Fibroblast of peridontal ligament (primary cell): Measurements from ENCODE around the gene BOLA3.
"Not testable (repeated sequence)": the region's sequence is repeated elsewhere in the genome, so short reads cannot be mapped to it uniquely, and the experiment has no call there.

ENCODE experiments used
- DNase-seq: peaks from one replicate; pipeline ENCODE4 v3.0.0-alpha.2; 2010; ENCODE audit errors: extremely low read depth

BOLA3 gene

GRCh38 chr2:74149247-74149525, 1.5 kb upstream of the BOLA3 start:
- no peak for DNase-seq

GRCh38 chr2:74148457-74149246, 940 bp upstream of the BOLA3 start:
- DNase-seq = no peak

DNA sequence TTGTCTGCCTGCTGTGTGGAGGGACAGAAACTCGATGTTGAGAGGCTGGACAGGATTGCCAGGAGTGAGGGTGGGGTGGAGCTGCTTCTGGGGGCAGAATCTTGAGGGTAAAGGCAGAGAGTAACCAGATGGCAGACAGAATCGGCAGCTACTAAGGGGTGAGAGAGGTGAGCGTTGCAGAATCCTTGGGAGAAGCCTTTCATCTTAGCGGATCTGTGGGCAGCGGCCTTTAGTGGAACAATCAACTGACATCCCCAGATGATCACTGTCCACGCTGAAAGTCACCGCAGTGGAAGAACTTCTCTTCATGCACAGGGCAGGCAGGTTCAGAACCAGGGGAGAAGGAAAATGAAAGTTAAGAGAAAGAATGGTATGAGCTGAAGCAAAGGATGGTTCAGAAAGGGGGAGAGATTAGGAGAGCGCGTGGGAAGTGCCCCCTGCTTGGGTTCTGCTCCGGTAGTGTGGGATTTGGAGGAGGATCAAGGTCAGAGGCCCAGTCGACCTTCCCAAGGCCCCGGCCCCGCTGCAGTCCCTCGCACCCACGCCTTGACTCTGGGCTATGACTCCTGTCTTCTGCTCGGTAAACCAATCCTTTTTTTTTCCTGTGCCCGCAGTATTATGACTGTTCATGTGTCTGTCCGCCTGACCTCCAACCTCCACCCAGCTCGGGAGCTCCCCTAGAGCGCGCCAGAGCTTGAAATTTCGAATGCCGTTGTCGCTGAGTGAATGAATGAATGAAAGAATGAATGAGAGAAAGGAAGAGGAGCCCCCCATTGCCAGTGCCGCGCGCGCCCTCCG, 584 bp downstream of the BOLA3 start:
- peak; percentile 31 for DNase-seq

- DNase-seq = no peak
These were observed 5.4 kb downstream of the BOLA3 start for GRCh38 chr2:74142340-74142739.

DNA sequence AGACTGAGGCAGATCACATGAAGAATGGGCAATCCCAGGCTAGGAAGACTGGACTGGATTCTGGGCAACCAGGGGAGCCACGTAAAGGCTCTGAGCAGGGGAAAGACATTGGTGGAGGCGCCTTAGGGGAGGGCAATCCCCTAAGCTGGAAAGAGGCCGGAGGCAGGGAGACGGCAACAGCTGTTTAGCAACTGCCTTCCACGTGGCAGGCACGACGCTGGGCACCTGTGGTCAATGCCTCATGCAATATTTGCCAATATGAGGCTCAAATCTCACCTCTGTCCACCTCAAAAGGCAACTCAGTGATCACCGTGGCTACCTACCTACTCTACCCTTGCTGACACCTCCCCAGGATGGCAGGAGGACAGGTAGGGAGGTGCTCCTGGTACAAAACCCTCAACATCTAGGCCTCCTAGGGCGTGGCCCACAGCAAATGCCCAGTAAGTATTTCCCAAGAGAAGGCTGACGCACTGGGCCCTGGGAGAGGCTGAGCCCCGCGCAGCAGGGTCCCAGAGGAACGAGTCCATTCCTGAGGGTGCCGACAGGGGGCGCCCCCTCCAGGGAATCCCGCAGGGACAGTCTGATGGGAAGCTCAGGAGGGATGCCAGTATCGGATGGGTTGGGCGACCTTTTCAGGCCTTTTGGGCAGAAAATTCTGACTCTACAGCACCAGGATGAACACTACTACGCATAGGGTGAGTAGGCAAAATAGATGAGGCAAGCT, 8.9 kb downstream of the BOLA3 start:
- DNase-seq = no peak

- DNase-seq = no peak
These were observed 9.8 kb downstream of the BOLA3 start for GRCh38 chr2:74137651-74138599.

DNA sequence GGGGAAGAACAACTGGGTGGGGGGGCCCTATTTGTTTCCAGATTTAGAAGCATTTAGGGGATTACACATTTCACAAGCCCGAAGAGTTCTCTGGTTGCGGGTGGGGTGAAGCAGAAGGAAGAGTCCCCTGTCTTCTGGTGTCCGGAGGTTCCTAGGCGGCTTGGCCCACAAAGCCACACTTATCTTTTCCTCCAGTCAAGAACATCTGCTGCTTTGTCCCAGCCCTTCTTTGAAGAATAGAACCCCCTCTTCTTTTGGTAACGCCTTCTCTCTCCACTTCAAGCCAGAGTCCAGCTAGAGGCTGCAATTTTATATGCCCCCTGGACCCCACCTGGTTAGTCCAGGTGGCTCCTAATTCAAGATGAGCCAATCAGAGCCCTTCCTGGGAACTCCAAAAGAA, 15.8 kb downstream of the BOLA3 start:
- DNase-seq = no peak

GRCh38 chr2:74130211-74130995, 17.3 kb downstream of the BOLA3 start:
- no peak for DNase-seq

DNA sequence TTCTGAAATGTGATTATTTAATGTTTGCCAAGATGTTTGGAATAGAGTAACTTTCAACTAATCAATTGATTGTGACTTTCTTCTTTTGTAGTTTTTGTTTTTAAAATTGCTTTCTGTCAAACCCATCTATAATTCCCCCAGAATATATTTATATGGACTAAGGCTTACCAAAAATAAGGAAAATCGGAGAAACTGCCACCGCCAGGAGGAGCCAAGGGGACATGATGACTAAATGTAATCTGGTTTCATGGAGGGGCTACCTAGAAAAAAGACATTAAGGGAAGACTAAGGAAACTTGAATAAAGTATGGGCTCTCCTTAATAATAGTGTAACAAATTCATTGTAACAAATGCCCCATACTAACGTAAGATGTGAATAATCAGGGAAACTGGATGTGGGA, 19.5 kb downstream of the BOLA3 start:
- DNase-seq = no peak

DNA sequence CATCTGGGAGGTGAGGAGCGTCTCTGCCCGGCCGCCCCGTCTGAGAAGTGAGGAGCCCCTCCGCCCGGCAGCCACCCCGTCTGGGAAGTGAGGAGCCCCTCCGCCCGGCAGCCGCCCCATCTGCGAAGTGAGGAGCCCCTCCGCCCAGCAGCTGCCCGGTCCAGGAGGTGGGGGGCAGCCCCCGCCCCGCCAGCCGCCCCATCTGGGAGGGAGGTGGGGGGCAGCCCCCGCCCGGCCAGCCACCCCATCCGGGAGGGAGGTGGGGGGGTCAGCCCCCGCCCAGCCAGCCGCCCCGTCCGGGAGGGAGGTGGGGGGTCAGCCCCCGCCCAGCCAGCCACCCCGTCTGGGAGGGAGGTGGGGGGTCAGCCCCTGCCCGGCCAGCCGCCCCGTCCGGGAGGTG, 23.8 kb downstream of the BOLA3 start:
- not testable (repeated sequence) for DNase-seq

- DNase-seq = not testable (repeated sequence)
These were observed 25.9 kb downstream of the BOLA3 start for GRCh38 chr2:74121846-74122245.

- peak; percentile 78 for DNase-seq
These were observed 27.5 kb downstream of the BOLA3 start for GRCh38 chr2:74119912-74120825.

DNA sequence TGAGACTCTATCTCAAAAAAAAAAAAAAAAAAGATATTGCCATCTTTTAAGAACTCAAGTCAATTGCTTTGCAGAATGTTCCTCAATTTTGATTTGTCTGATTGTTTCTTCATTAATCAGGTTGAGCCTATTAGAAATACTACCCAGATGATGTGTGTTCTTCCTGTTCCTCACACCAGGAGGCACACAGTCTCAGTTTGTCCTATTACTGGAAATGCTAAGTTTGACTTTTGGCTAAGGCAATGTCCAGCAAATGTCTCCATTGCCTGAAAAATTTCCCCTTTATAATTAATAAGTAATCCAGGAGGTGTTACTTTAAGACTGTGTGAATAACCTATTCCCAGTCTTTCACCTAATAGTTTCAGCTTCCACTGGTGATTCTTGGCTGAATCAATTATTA, 28.4 kb downstream of the BOLA3 start:
- DNase-seq = peak; percentile 32

GRCh38 chr2:74111380-74111779, 36.3 kb downstream of the BOLA3 start:
- no peak for DNase-seq

DNA sequence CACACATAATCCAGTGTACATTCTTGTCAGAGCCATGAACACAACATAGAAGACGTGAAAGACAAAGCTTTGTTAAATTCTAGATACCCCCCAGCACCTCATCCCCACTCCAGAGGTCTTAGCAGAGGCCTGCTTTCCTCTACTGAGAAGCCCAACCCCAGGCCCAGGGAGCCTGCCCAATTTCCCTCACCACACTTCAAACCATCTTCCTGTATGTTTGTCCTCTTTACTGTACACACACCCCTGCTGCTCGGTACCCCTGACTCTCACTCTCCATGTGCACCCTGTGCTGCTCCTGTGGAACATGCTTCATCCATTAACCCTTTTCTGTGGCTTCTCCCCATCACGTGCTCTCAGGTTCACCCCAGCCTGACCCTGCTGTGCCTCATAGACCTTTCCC, 37.2 kb downstream of the BOLA3 start:
- DNase-seq = no peak

DNA sequence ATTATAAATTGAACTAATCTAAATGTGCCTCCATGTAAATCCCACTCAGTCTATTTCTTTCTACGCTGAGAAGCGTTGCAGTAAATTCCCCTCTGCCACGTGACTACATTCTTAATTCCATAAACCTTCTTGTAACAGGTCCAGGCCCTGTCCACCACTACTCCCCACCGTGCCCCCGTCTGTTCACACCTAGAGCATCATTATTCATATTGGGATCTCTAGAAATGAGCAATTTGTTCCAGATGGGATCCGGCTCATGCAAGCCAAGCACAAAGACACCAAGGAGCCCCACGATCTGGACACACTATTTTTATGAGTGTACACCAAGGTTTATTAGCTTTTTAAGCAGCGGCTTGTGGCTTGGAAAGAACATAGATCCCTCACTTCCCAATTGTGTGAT, 38.2 kb downstream of the BOLA3 start:
- no peak for DNase-seq

DNA sequence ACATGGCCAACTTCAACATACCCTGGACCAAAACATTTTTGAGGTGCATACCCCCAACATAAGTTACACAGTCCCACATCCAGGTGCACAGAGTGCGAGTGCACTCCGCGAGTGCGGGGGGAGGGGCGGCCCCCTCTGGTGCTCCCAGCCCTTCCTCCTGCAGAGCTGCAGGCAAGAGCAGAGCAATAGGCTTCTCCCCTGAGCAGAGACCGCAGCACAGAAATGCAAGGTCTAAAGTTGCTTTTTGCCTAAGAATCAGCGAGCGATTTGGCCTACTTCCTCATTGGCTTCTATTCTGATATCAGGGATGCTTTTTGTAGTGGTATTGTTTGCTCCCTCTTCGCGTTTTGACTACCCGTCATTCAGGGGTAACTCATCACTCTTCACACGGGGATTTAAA, 40.6 kb downstream of the BOLA3 start:
- no peak for DNase-seq

DNA sequence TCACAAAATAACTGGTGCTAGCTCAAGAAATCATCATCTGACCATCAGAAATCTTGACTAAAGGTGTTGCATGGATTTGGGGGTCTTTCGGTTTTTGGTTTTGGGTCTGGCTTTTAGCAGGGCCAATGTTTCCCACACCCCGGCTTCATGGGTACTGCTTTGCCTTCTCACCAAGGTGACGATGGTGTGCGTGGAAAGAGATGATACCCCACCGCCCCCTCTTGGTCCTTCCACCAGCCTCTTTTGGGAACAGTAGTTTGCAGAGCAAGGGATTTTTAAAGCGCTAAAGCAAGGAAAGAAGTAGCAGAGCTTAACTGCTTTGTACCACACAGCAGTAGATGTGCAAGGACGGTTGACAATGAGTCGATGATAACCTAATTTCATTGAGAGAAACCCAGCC, 42.3 kb downstream of the BOLA3 start:
- DNase-seq = no peak

- peak; percentile 36 for DNase-seq
These were observed 42.9 kb downstream of the BOLA3 start for GRCh38 chr2:74104839-74105238.

- no peak for DNase-seq
These were observed 43.9 kb downstream of the BOLA3 start for GRCh38 chr2:74103763-74104162.
